GM12892 (cell line): ENCODE data around the gene RANBP10.

Experiments
- DNase-seq: peaks from one replicate; pipeline ENCODE4 v3.0.0; 2011; ENCODE audit not compliant: insufficient read length
- FAIRE-seq: peaks from 2 replicates; lab custom pipeline; 2011; peaks lifted over from hg19 to GRCh38; lab: Jason Lieb, UNC
- POLR2A ChIP-seq: IDR thresholded peaks from 2 replicates; pipeline ENCODE4 v1.6.1; 2011; ENCODE audit warnings: low read depth, low read length, control low read depth
- POLR2AphosphoS5 ChIP-seq: IDR thresholded peaks from 2 replicates; pipeline ENCODE4 v1.6.1; 2011; ENCODE audit warnings: low read depth, low read length, control low read depth
- TAF1 ChIP-seq: IDR thresholded peaks from 2 replicates; pipeline ENCODE4 v1.6.1; 2011; ENCODE audit warnings: low read depth, mild to moderate bottlenecking, control low read depth, low read length, borderline replicate concordance

RANBP10 gene

DNA sequence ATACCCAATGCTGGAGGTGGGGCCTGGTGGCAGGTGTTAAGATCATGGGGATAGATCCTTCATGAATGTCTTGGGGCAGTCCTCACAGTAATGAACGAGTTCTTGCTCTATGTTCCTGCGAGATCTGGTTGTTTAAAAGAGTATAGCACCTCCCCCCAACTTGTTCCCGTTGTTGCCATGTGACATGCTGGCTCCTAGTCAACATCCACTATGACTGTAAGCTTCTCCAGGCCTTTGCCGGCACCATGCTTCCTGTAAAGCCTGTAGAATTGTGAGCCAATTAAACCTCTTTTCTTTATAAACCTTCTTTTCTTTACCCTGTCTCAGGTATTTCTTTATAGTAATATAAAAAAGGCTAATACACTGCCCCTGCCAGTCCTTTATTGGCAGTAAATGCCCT lies 33.3 kb downstream of the RANBP10 start:
- TF ChIP-seq POLR2AphosphoS5 (no peak), POLR2A (no peak), TAF1 (no peak)
- no peak for DNase-seq
- FAIRE-seq: no peak

DNA sequence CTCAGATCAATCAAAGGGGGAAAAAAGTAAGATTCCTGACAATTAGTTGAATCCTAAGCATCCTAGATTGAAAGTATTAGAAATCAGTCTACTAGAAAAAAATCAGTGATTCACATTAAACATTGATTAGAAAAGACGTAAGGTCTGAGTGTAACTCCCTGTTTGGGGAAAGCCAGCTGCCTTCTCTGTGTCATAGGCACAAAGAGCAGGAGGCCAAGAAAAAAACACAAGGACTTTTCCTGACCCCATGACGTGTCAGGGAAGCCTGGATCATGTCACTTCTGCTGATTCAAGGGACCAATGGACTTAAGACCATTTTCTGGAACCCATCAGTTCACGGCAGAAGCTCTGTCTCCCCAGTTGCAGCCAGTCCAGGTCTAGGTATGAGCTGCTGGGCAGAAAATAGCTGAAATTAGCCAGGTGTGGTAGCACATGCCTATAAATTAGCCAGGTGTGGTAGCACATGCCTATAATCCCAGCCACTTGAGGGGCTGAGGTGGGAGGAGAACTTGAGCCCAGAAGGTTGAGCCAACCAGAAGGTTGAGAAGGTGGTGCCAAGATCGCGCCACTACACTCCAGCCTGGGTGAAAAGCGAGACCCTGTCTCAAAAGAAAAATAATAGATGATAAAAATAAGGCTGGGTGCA lies 35.9 kb downstream of the RANBP10 start:
- no peak for FAIRE-seq
- no peak for DNase-seq
- no peak for TF ChIP-seq TAF1
- no peak for TF ChIP-seq POLR2AphosphoS5
- no peak for TF ChIP-seq POLR2A

DNA sequence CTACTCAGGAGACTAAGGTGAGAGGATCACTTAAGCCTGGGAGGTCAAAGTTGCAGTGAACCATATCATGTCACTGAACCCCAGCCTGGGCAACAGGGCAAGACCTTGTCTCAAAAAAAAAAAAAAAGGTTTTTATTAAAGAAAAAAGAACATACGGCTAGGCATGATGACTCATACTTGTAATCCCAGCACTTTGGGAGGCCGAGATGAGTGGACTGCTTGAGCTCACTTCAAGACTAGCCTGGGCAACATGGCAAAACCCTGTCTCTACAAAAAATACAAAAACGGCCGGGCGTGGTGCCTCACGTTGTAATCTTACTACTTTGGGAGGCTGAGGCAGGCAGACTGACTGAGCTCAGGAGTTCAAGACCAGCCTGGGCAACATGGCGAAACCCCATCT lies 38.4 kb downstream of the RANBP10 start:
- TF ChIP-seq POLR2A (no peak), POLR2AphosphoS5 (no peak)
- FAIRE-seq (no peak), DNase-seq (no peak)

DNA sequence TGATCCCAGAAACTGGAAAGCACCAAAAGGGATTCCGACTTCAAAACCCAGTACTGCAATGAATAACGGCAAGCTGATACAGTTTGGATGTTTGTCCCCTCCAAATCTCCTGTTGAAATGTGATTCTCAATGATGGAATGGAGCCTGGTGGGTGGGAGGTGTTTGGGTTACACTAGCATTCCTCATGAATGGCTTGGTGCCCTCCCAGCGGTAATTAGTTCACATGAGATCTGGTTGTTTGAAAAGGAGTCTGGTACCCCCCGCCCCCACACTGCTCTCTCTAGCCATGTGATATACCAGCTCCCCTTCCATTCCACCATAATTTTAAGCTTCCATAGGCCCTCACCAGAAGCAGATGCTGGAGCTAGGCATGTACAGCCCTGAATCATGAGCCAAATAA lies 40.1 kb downstream of the RANBP10 start:
- FAIRE-seq: no peak
- TF ChIP-seq POLR2AphosphoS5 (no peak), TAF1 (no peak), POLR2A (no peak)
- no peak for DNase-seq

DNA sequence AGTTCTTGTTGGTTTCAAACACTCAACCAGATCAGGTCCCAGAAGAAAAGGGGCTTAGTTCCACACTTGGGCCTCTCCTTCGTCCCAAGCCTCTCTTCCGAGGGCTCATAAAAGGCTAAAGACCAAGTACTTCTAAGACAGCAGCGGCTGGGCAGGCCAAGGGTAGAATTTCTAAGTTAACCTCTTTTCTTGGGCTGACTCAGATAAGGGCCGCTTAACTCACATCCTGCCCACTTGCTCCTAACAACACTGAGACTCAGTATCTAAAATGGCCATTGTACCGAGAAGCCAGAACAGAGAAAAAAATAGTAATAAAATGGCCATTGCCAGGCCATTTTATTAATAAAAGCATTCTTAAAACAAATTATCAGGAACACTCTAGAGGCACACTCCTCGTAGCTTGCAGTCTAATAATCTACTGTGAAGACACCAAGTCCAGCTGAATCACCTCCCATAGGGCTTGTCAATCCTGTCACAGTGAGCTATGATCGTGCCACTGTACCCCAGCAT lies 42.1 kb downstream of the RANBP10 start:
- TF ChIP-seq TAF1 (no peak), POLR2AphosphoS5 (no peak), POLR2A (no peak)
- DNase-seq (no peak), FAIRE-seq (no peak)

DNA sequence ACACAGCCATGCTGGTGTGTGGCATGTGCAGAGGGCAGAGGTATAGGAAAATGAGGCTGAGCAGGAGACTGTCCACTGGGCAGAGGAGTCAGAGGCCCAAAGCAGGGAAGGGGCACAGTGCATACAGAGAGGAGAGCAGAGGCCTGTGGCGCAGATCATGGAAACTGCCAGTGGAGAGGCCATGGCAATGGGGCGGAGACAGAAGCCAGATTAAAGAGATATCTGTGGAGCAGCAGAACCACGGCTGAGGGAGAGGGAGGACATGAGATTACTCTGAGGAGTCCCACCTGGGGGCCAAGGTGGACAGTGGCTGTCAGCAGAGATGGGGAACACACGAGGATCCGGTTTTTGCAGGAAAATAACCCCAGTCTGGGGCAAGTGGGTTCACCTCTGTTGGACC lies 43.3 kb downstream of the RANBP10 start:
- no peak for FAIRE-seq

DNA sequence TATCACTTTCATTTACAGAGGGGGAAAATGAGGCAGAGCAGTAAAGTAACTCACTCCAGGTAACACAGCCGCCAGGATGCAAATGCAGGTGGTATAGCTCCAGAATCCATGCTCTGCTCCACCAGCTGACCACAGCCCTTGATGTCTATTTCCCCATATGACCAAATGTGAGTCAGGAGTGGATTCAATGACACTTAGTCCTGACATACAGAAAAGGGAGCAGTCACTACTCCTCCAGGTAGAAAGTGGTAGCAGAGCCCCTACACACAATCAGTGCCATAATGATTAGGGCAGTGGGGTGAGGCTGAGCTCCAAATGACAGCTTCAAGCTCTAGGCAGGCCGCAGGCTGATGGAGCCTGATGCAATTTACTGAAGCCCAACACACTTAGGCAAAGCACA lies 44.0 kb downstream of the RANBP10 start:
- DNase-seq (no peak), FAIRE-seq (no peak)
- TF ChIP-seq POLR2AphosphoS5 (no peak), POLR2A (no peak), TAF1 (no peak)

More for the DNA sequence above, 43.3 kb downstream of the RANBP10 start:
- DNase-seq: no peak
- TF ChIP-seq POLR2AphosphoS5 (no peak), POLR2A (no peak), TAF1 (no peak)

DNA sequence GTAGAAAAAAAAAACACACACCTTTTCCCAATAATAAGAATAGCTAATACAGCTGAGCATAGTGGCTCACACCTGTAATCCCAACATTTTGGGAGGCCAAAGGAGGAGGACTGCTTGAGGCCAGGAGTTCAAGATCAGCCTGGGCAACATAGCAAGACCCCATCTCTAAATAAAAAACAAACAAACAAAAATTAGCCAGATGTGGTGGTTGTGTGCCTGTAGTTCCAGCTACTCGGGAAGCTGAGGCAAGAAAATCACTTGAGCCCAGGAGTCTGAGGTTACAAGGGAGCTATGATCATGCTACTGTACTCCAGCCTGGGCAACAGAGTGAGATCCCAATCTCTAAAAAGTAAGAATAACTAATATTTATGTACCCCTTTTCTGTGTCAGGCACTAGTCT lies 44.4 kb downstream of the RANBP10 start:
- FAIRE-seq (no peak), DNase-seq (no peak)
- TF ChIP-seq POLR2AphosphoS5 (no peak), TAF1 (no peak), POLR2A (no peak)

DNA sequence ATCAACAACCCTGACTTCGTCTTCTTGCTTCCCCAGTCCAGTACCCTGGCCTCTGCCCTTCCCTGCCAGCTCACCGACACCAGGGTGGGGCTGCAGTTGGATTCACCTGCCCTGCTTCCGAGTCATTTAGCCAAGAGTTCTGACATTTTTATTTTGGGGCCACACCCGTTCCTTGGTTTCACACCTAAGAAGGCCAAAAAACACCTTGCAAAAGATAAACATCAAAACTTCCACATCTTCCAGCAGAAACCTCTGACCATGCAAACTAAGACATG lies 45.5 kb downstream of the RANBP10 start:
- DNase-seq (no peak), FAIRE-seq (no peak)
- TF ChIP-seq POLR2A: no peak
- TF ChIP-seq POLR2AphosphoS5: no peak
- no peak for TF ChIP-seq TAF1

DNA sequence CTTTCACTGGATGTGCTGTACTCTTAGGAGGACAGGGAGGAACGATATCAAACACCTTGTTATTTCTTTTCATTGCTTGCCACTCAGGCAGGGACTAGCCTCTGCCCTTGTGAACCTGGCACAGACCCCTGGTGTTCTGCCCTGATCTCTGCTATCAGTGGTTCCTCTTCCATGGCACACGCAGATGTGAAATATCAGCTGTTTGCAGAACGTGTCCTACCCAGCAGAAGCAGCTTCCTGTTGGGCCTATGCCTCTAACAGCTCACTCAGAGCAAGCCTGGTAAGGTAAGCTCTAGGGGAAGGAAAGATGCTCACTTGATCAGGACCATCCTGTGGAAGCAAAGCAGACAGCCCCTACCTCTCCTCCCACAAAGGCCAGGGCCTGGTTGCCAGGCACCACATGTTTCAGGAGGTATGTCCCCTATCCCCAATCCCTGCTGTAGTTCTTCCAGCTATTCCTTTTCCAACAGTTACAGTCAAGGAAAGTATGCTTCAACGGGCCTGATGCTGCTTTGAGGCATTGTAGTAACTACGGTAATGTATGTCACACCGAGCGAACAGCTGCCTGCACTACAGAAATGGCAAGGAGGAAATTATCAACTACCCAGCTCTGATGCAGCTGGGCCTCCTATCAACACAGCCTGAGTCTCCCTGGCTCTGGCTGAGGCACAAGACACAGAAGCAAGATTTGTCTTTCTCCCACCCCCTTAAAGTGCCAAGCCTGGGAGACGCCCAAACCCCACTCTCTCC lies 46.0 kb downstream of the RANBP10 start:
- DNase-seq (no peak), FAIRE-seq (no peak)
- TF ChIP-seq POLR2A (no peak), TAF1 (no peak), POLR2AphosphoS5 (no peak)

DNA sequence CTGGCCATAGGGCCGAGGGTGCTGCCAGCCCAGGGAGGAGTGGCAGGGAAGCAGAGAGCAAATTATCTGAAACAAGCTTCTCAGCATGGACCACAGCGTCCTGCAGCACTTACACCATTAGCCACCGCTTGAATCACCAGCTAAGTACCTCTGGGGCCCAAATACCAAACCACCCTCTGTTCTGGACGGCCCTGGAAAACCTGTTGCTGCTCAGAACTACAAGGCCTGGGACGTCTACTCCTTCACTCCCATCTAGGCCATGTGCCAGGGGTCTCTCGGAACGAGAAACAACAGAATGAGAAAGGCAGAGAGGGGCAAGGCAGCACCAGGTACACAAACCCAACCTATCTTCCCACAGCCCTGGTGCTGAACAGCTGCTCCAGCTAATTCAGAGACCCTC lies 47.4 kb downstream of the RANBP10 start:
- DNase-seq (no peak), FAIRE-seq (no peak)
- TF ChIP-seq POLR2A: no peak
- TF ChIP-seq POLR2AphosphoS5: no peak
- no peak for TF ChIP-seq TAF1

DNA sequence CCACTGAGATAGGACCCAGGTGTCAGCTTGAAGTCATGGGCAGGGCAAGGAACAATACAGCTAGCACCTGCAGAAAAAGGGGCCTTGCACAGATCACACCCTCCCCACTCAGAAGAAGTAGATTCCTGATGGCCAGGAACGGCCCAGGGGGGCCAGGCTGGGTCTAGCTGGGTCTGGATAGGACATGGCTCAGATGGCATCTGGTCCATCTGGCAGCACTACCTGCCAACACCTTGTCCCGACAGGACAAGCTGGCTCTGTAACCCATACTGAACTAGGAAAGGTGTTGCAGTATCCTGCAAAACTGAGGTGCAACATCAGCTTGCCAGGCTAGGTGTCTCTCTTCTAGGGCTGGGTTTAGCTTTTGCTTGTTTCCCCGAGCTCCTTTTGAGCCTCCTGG lies 48.4 kb downstream of the RANBP10 start:
- DNase-seq (no peak), FAIRE-seq (no peak)
- TF ChIP-seq POLR2AphosphoS5: no peak
- no peak for TF ChIP-seq TAF1
- TF ChIP-seq POLR2A: no peak
